UCSD-AML1 (cell line): Measurements from ENCODE around the gene S100A5.
A peak's percentile ranks its signal among the peaks of the same experiment; 100 is the strongest.
"Not testable (repeated sequence)": the region's sequence is repeated elsewhere in the genome, so short reads cannot be mapped to it uniquely, and the experiment has no call there.

ENCODE experiments used
- DNase-seq: peaks from one replicate; lab custom pipeline; 2025; ENCODE audit not compliant: unreplicated experiment; lab: John Stamatoyannopoulos, UW

Gene S100A5

DNA sequence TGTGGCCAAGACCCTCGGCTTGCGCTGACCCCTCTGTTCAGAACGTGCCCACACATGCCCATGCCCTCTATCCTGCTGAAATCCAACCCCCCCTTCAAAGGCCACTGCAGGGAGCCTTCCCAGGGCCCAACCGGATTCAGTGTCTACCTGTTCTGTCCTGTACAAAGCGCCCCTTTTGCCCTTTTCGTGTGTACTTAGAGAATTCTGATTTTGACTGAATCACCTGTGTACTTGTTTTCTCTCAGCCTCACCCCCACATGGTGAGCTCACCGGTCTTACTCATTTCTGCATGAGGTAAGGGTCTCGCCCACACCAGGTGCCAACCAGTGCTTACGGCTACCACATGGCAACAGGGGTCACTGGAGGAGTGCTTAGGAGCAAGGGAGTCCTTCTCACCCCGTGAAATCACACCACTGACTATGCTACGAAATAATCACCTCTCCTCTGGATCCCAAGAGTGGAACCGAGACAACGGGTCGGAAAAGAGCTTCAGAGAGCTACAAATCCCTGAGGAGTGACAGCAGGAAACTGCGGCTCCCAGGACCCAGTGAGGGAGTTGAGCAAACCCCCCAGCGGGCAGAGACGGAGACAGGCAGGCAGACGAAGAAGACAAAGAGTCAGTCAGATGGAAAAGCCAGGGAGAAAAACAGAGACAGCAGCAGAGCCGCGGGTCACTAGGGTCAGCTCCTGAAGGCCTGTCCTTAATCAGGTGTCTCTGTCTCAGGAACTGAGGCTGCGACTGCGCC, 27.1 kb upstream of the S100A5 start:
- no peak for DNase-seq

DNA sequence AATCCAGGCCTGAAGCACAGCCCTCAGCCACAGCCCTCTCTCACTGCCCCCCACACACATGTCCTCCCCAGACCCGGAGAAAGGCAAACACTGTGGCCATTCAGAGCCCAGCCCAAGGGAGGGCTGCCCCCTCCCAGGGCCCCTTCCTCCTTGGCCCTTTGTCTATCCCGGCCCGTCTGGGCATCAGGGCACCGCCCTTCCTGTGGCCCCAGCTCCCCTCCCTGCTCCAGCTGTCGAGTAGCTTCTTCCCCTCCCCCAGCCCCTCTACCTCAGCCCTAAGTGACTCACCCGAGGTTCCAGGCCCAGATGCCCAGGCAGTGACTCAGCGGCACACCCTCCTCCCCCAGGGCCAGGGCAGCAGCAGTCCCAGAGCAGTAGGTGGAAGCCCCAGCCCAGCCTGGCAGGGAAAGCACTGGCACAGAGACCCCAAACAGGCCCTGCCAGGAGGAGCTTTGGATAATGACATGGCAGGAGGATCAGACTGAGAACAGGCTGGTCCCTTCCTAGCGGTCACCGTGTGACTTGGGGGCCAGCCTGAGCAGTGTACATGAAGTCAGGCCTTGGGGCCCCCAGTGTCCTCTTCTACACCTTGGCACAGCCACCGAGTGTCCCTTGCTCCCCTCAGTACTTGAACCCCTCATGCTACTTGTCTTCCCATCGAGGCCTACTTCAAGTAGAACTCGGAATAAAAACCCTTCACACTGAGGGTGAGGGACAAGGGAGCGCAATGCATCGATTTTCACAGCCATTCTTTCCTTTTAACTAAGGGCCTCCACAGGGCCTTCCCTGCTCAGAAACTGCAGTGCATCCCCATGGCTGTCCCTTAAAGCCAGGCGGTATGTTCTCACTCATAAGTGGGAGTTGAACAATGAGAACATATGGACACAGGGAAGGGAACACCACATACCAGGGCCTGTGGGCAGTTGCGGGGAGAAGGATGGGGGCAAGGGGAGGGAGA, 26.0 kb upstream of the S100A5 start:
- peak; percentile 89 for DNase-seq

- DNase-seq = peak; percentile 56
These were observed 25.0 kb upstream of the S100A5 start, which contains the start of gene S100A2 for GRCh38 chr1:153565529-153566374. Gene S100A2 (minus strand): TSS chr1:153565844. CDS start chr1:153563877, 1,967 bp downstream.

GRCh38 chr1:153563991-153564390, 23.3 kb upstream of the S100A5 start:
- DNase-seq = no peak

GRCh38 chr1:153563483-153563901, 22.8 kb upstream of the S100A5 start:
- DNase-seq = no peak

GRCh38 chr1:153562021-153562420, 21.3 kb upstream of the S100A5 start:
- DNase-seq = not testable (repeated sequence)

DNA sequence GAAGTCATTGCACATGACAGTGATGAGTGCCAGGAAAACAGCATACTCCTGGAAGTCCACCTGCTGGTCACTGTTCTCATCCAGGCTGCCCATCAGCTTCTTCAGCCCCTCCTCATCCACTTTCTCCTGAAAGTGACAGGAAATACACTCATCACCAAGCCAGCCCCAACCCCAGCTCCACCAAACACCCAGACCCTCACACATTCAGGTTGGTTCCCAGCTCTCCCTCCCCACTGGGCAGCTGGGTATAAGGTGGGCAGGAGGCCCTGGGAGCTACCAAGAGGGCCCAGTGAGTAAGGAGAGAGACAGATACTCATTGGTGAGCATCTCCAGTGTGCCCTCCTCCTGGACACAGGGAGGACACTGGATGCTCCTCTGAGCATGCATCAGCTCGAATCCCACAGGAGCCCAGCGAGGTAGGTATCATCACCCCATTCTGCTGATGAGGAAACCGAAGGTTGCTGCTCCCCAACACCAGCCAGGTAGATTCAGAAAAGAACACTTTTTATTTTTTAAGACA, 20.8 kb upstream of the S100A5 start:
- DNase-seq = no peak

GRCh38 chr1:153560771-153561465, 20.2 kb upstream of the S100A5 start:
- DNase-seq = no peak

DNA sequence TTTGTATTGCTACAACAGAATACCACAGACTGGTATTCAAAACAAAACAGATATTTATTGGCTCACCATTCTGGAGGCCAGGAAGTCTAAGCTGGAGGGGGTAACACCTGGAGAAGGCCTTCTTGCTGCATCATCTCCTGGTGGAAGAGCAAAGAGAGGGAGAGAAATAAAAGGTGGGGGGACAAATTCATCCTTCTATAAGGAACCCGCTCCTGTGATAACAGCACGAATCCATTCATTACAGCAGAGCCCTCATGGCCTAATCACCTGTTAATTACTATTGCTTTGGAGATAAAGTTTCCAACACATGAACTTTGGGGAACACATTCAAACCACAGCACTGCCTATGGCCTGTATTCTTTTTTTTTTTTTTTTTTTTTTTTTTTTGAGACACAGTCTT, 19.5 kb upstream of the S100A5 start:
- DNase-seq = no peak

DNA sequence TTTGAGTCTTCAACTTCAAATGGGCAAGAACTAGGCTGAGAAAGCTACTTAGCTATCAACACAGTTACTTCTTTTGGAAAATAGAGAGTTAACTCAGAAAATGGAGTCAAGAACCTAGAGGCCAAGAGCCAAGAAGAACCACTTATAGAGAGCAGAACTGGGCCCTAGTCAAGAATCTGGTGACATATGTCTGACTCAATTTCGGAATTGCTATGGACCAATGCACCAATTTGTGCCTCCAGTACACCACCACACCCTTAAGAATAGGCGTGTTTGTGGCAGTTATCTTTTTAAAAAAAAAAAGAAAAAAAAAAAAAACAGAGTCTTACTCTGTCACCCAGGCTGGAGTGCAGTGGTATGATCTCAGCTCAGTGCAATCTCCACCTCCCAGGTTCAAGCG, 17.1 kb upstream of the S100A5 start:
- no peak for DNase-seq

- no peak for DNase-seq
These were observed 15.6 kb upstream of the S100A5 start for GRCh38 chr1:153556348-153556747.

- peak; percentile 60 for DNase-seq
These were observed 13.3 kb upstream of the S100A5 start for GRCh38 chr1:153553830-153554541.

GRCh38 chr1:153553096-153553495, 12.4 kb upstream of the S100A5 start:
- DNase-seq = no peak

DNA sequence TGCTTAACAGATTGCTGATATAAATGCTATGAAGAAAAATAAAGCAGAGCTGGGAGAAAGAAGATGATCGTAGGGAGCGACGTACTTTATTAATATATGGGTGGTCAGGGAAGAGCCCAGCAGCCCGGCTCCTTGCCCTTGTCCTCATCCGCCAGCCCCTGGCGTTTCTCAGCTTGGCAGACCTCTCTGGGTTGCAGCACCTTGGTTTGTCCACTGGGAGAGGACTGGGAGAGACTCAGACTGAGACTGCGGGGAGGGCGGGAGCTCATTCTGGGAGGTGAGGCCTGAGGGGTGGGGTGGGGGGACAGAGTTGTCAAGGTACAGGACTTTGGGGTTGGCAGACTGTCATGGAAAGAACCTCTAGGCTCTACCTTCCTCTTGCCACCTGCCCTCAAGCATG, 11.6 kb upstream of the S100A5 start:
- DNase-seq = no peak

GRCh38 chr1:153550827-153551500, 10.2 kb upstream of the S100A5 start:
- DNase-seq = peak; percentile 47

DNA sequence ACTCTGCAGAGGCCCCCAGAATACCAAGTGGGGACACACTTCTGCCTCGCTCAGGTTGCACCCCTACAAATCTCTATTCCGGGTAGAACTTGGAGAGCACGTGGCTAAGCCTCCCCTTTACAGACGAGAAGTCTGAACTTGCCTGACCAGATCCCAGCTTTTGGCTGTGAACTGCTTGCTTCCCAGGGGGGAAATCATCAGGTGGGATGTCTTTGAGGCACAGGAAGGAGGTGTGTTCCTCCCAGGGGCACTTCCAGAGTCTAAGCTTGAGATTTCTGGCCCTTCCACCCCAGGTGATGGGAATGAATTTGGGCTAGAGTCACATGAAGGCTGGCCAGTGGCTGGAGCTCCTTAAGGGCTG, 9.6 kb upstream of the S100A5 start:
- no peak for DNase-seq

DNA sequence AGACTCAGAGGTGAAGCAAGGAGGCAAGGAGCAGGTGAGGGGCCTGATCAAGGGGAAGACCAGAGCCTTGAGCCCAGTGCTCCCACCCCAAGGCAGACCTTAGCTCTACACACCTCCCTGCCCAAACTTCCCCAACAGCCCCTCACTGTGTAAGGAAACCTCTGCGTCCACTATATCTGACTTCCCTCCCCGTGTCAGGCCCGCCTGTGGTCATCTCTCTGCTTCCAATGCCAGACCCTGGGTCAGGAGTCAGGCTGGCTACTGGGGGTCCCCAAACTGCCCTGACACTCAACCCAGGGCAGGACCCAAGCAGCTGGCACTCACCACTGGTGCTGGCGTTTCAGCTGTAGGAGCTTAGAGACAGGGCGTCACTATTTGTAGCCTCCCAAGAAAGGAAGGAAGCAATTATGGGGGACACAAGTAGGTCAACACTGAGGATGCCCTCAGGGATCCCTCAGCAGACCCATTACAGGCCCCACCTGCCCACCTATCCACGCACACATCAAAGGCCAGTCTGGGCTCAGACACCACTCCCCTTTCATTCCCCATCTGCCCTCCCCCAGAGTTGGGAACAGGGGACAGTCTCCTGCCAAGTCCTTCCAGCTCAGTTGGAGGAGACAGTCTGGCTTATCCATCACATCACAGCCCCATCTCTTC, 9.1 kb upstream of the S100A5 start:
- DNase-seq = no peak
